HepG2 (cell line): Measurements from ENCODE around the gene PPA2. TPM values are rescaled to one million over a fixed set of nuclear protein-coding genes. Genes with fewer than 3 reads are reported as not detected.

Experiments used
- ATAC-seq: fragments of 200-7000 bp; cut with Tn5 transposase; 3 replicates; pipeline ENCODE4 v1.9.1; 2020; ENCODE audit warnings: mild to moderate bottlenecking, moderate library complexity
- BruUV-seq: library from RNA; stranded (reverse); fragments of 400-500 nt; replicated peaks from 2 replicates; lab custom pipeline; 2021; lab: Mats Ljungman, UMichigan
- CTCF ChIA-PET: fragments of 300-600 bp; formaldehyde crosslinking; extraction: SDS; loops from one replicate; lab custom pipeline; 2021; ENCODE audit warnings: low total read pairs, inconsistent platforms, low intra/inter-chr PET ratio; lab: Yijun Ruan, JAX
- POLR2A ChIA-PET: fragments of 350-600 bp; sonication (Branson Sonifier 250); formaldehyde crosslinking; loops from one replicate; lab custom pipeline; 2020; ENCODE audit warnings: antibody characterized with exemption, inconsistent platforms; lab: Yijun Ruan, JAX
- DNase-seq: peaks from one replicate; pipeline ENCODE4 v3.0.0-alpha.2; 2015; ENCODE audit warnings: low spot score
- FAIRE-seq: peaks from 3 replicates; lab custom pipeline; 2011; peaks lifted over from hg19 to GRCh38; lab: Jason Lieb, UNC
- H2AFZ ChIP-seq: one replicate; pipeline ENCODE4 v1.6.1; 2011; ENCODE audit warnings: low read length, inconsistent platforms
- H3K27ac ChIP-seq: fragments of 300-600 bp; 3 replicates; pipeline ENCODE4 v1.8.0; 2011; ENCODE audit warnings: mixed run types, mild to moderate bottlenecking, mixed read lengths, low read length, inconsistent platforms; ENCODE audit not compliant: insufficient read depth; ENCODE audit errors: extremely low read length
- H3K27me3 ChIP-seq, 2 experiments: fragments of 200-600 bp in 1 of 2; 2 replicates in 1 of 2; 3 replicates in 1 of 2; pipeline versions ENCODE4 v1.6.0 to v1.8.0; 2011; ENCODE audit warnings: low read length in 2 of 2, mild to moderate bottlenecking in 2 of 2, moderate library complexity in 2 of 2, inconsistent platforms in 1 of 2; ENCODE audit not compliant: insufficient read depth in 2 of 2, control insufficient read depth in 1 of 2
- H3K36me3 ChIP-seq, 2 experiments: fragments of 200-600 bp in 1 of 2; replicated peaks in 1 of 2; 2 replicates in 1 of 2; 3 replicates in 1 of 2; pipeline versions ENCODE4 v1.5.1 to v1.8.0; 2011; ENCODE audit warnings: low read length in 2 of 2, inconsistent platforms in 1 of 2; ENCODE audit not compliant: insufficient read depth in 2 of 2, control insufficient read depth in 1 of 2
- H3K4me1 ChIP-seq: 2 replicates; pipeline ENCODE4 v1.5.1; 2012; ENCODE audit warnings: low read length, inconsistent platforms; ENCODE audit not compliant: insufficient read depth
- H3K4me2 ChIP-seq: 2 replicates; pipeline ENCODE4 v1.6.0; 2011; ENCODE audit warnings: low read depth, low read length, inconsistent platforms
- H3K4me3 ChIP-seq, 3 experiments: fragments of 200-600 bp in 1 of 3; sonication (generic), shearing (Covaris generic) in 1 of 3; replicated peaks in 1 of 3; 2 replicates each; pipeline ENCODE4 v1.5.1; 2011 to 2016; ENCODE audit warnings: low read length in 3 of 3, inconsistent platforms in 2 of 3, low read depth in 2 of 3, mild to moderate bottlenecking in 2 of 3, control low read depth in 1 of 3, mixed read lengths in 1 of 3; ENCODE audit not compliant: insufficient read depth in 1 of 3
- H3K79me2 ChIP-seq: one replicate; pipeline ENCODE4 v1.6.1; 2011; ENCODE audit warnings: low read length, inconsistent platforms; ENCODE audit not compliant: insufficient read depth
- H3K9ac ChIP-seq: 2 replicates; pipeline ENCODE4 v1.6.0; 2011; ENCODE audit warnings: mild to moderate bottlenecking, low read depth, low read length, inconsistent platforms; ENCODE audit not compliant: insufficient read depth
- H3K9me3 ChIP-seq: 2 replicates; pipeline ENCODE4 v1.5.1; 2012; ENCODE audit warnings: mild to moderate bottlenecking, low read length
- H4K20me1 ChIP-seq: 2 replicates; pipeline ENCODE4 v1.6.0; 2011; ENCODE audit warnings: inconsistent platforms, mild to moderate bottlenecking, low read length, moderate library complexity; ENCODE audit not compliant: insufficient read depth
- KDM5A ChIP-seq: fragments of 200-600 bp; sonication (generic); IDR thresholded peaks from 2 replicates; pipeline ENCODE4 v1.7.0; 2018; ENCODE audit warnings: antibody characterized with exemption, mild to moderate bottlenecking, low read length, borderline replicate concordance
- NONO ChIP-seq, 2 experiments: fragments of 450-650 bp in 1 of 2; sonication (generic) in 1 of 2; formaldehyde crosslinking in 1 of 2; IDR thresholded peaks in 1 of 2; conservative IDR thresholded peaks in 1 of 2; 2 replicates each; pipeline versions ENCODE4 v1.6.1 to v1.8.0; 2017 to 2022; ENCODE audit warnings: mild to moderate bottlenecking in 1 of 2, missing genetic modification reagents in 1 of 2, moderate library complexity in 1 of 2
- NPAS2 ChIP-seq: sonication (generic); formaldehyde crosslinking; IDR thresholded peaks from 2 replicates; pipeline ENCODE4 v1.8.0; 2022; ENCODE audit warnings: mild to moderate bottlenecking, missing genetic modification reagents, borderline replicate concordance
- POLR2A ChIP-seq, 2 experiments: IDR thresholded peaks; 2 replicates each; pipeline ENCODE4 v1.6.1; 2011; ENCODE audit warnings: low read depth in 2 of 2, low read length in 2 of 2, mild to moderate bottlenecking in 1 of 2, moderate library complexity in 1 of 2; ENCODE audit not compliant: insufficient read depth in 1 of 2
- PPARG ChIP-seq: conservative IDR thresholded peaks from 2 replicates; pipeline ENCODE4 v1.6.1; 2016; ENCODE audit warnings: missing biosample characterization, missing genetic modification reagents
- PRMT3 ChIP-seq: sonication (generic); formaldehyde crosslinking; IDR thresholded peaks from 2 replicates; pipeline ENCODE4 v1.8.1; 2022; ENCODE audit warnings: low read depth, mild to moderate bottlenecking, moderate library complexity, missing genetic modification reagents, borderline replicate concordance
- SMC3 ChIP-seq: IDR thresholded peaks from 2 replicates; pipeline ENCODE4 v1.6.1; 2011; ENCODE audit warnings: low read length, improper control_type of control experiment
- SRSF4 ChIP-seq: fragments of 200-400 bp; formaldehyde crosslinking; IDR thresholded peaks from one replicate; pipeline ENCODE4 v1.6.1; 2018; ENCODE audit warnings: mild to moderate bottlenecking, low read depth, low read length, moderate library complexity; ENCODE audit not compliant: poor library complexity, severe bottlenecking
- YEATS4 ChIP-seq: sonication (generic); formaldehyde crosslinking; IDR thresholded peaks from 2 replicates; pipeline ENCODE4 v1.4.0; 2020; ENCODE audit warnings: missing genetic modification reagents, borderline replicate concordance
- ZMYM3 ChIP-seq: sonication (generic); formaldehyde crosslinking; IDR thresholded peaks from 2 replicates; pipeline ENCODE4 v1.5.1; 2020; ENCODE audit warnings: mild to moderate bottlenecking, missing genetic modification reagents
- ZNF549 ChIP-seq: sonication (generic); formaldehyde crosslinking; IDR thresholded peaks from 2 replicates; pipeline ENCODE4 v1.5.0; 2020; ENCODE audit warnings: missing genetic modification reagents
- ZNF605 ChIP-seq: sonication (generic); formaldehyde crosslinking; IDR thresholded peaks from 2 replicates; pipeline ENCODE4 v1.8.0; 2022; ENCODE audit warnings: mild to moderate bottlenecking, missing genetic modification reagents
- ZNF614 ChIP-seq: IDR thresholded peaks from 2 replicates; pipeline ENCODE4 v1.6.1; 2018; ENCODE audit warnings: missing biosample characterization, missing genetic modification reagents, inconsistent platforms, borderline replicate concordance
- WGBS: methylation state at CpG from one replicate; pipeline ENCODE4 v1.1.6; 2017; ENCODE audit warnings: low lambda C conversion rate; 5-methylcytosine and 5-hydroxymethylcytosine counted together
- in situ Hi-C: cut with HindIII; loops from 2 replicates; pipeline ENCODE4 v1.10.0; 2017; ENCODE audit warnings: low pct_unique_long_range_greater_than_20kb; ENCODE audit not compliant: extremely low pct_ligation_motif_present
- intact Hi-C: fragments of 100-400 bp; cut with micrococcal nuclease; formaldehyde crosslinking; loops from one replicate; pipeline ENCODE4 v1.10.0; 2022; ENCODE audit not compliant: unreplicated experiment
- polyA plus RNA-seq, 8 experiments: library from polyadenylated mRNA; depleted of rRNA in 3 of 8; stranded (reverse) in 7 of 8; unstranded in 1 of 8; fragments of >200 nt; fragmentation: Illumina TruSeq in 4 of 8; extraction: Trizol in 4 of 8; gene quantifications; 2 replicates each; pipeline versions ENCODE4 v1.2.1 to v1.2.3, GENCODE V29; 2011 to 2016; ENCODE audit warnings: low read depth in 4 of 8, missing spikeins in 1 of 8, mixed read lengths in 1 of 8; ENCODE audit not compliant: insufficient read depth in 1 of 8
- total RNA-seq, 5 experiments: library from RNA; depleted of rRNA; stranded (reverse); fragments of >200 nt; fragmentation: Illumina TruSeq; extraction: Trizol; gene quantifications; 2 replicates each; pipeline ENCODE4 v1.2.3, GENCODE V29; 2016; ENCODE audit warnings: low read depth in 1 of 5
- TF ChIP-seq, protein P1 (sequence below): sonication (generic); formaldehyde crosslinking; IDR thresholded peaks from 2 replicates; pipeline ENCODE4 v1.4.0; 2020; ENCODE audit warnings: mild to moderate bottlenecking, missing genetic modification reagents
- TF ChIP-seq, protein P2 (sequence below): sonication (generic); formaldehyde crosslinking; IDR thresholded peaks from 2 replicates; pipeline ENCODE4 v1.4.0; 2020; ENCODE audit warnings: mild to moderate bottlenecking, missing genetic modification reagents
- TF ChIP-seq, protein P3 (sequence below): sonication (generic); formaldehyde crosslinking; IDR thresholded peaks from 2 replicates; pipeline ENCODE4 v1.8.0; 2022; ENCODE audit warnings: mild to moderate bottlenecking, missing genetic modification reagents, borderline replicate concordance
- TF ChIP-seq, protein P4 (sequence below): sonication (generic); formaldehyde crosslinking; conservative IDR thresholded peaks from 2 replicates; pipeline ENCODE4 v1.8.0; 2022; ENCODE audit warnings: missing genetic modification reagents

The PPA2 gene
- total and polyA plus RNA-seq, 2 of the 13 experiments (the other 11 are each of a cell fraction or from before 2014, with no cell fraction given): 44.2 to 70.6 TPM

DNA sequence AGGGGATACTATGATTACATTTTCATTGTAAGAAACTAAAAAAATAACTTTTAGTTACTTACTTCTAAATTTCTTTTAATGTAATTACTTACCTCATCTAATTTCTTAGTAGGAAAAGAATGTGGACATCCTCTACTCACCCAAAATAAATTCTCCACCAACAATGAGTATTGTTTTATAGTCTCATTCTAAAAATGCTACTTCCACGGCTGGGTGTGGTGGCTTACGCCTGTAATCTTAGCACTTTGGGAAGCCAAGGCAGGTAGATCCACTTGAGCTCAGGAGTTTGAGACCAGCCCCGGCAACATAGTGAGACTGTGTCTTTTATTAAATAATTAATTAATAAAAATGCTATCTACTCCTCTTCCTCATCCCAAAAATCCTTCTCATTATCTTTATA, 99.8 kb downstream of the PPA2 start:
- Histone ChIP-seq H3K79me2 (no peaks in the 10 kb centered on the region), H3K27ac (no peak overlapping the region), H3K27me3 (no peaks in the 10 kb centered on the region), H2AFZ (no peak overlapping the region), H3K4me3 (no peak overlapping the region), H3K9ac (no peak overlapping the region), H3K4me1 (0 out of 2 replicates have a peak, but pooled peaks cover 5% of the 10 kb centered on the region), H3K4me2 (no peak overlapping the region), H3K9me3 (no peaks in the 10 kb centered on the region), H3K36me3 (no peaks in the 10 kb centered on the region), H4K20me1 (no peaks in the 10 kb centered on the region)
- intact Hi-C loops: no loop called here
- ChIA-PET CTCF (no interaction called here), POLR2A (no interaction called here)
- in situ Hi-C loops: no loop called here
- no TSS peak for BruUV-seq
- no peak for ATAC-seq
- WGBS: 93% methylated on average over 3 of the region's 3 CpGs
- no peak for FAIRE-seq
- no peak for DNase-seq
- TF ChIP-seq PRMT3 (no peak), NONO (IDR thresholded peaks at IDR 0.05) (no peak), NONO (CRISPR knock-in tag; conservative IDR thresholded peaks at IDR 0.05) (no peak), ZNF549 (CRISPR knock-in tag) (no peak), ZMYM3 (CRISPR knock-in tag) (no peak), POLR2A (IDR thresholded peaks at IDR 0.05; ENCODE audit: insufficient read depth in 1 of 2, low read depth in 2 of 2, low read length in 2 of 2) (no peak), ZNF614 (CRISPR knock-in tag) (no peak), ZNF605 (CRISPR knock-in tag) (no peak), YEATS4 (CRISPR knock-in tag) (no peak), KDM5A (no peak), PPARG (CRISPR knock-in tag) (no peak), SMC3 (no peak), SRSF4 (no peak), NPAS2 (CRISPR knock-in tag) (no peak)
- TF ChIP-seq, protein P1, sequence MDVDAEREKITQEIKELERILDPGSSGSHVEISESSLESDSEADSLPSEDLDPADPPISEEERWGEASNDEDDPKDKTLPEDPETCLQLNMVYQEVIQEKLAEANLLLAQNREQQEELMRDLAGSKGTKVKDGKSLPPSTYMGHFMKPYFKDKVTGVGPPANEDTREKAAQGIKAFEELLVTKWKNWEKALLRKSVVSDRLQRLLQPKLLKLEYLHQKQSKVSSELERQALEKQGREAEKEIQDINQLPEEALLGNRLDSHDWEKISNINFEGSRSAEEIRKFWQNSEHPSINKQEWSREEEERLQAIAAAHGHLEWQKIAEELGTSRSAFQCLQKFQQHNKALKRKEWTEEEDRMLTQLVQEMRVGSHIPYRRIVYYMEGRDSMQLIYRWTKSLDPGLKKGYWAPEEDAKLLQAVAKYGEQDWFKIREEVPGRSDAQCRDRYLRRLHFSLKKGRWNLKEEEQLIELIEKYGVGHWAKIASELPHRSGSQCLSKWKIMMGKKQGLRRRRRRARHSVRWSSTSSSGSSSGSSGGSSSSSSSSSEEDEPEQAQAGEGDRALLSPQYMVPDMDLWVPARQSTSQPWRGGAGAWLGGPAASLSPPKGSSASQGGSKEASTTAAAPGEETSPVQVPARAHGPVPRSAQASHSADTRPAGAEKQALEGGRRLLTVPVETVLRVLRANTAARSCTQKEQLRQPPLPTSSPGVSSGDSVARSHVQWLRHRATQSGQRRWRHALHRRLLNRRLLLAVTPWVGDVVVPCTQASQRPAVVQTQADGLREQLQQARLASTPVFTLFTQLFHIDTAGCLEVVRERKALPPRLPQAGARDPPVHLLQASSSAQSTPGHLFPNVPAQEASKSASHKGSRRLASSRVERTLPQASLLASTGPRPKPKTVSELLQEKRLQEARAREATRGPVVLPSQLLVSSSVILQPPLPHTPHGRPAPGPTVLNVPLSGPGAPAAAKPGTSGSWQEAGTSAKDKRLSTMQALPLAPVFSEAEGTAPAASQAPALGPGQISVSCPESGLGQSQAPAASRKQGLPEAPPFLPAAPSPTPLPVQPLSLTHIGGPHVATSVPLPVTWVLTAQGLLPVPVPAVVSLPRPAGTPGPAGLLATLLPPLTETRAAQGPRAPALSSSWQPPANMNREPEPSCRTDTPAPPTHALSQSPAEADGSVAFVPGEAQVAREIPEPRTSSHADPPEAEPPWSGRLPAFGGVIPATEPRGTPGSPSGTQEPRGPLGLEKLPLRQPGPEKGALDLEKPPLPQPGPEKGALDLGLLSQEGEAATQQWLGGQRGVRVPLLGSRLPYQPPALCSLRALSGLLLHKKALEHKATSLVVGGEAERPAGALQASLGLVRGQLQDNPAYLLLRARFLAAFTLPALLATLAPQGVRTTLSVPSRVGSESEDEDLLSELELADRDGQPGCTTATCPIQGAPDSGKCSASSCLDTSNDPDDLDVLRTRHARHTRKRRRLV (CRISPR knock-in tag): no peak
- TF ChIP-seq, protein P2, sequence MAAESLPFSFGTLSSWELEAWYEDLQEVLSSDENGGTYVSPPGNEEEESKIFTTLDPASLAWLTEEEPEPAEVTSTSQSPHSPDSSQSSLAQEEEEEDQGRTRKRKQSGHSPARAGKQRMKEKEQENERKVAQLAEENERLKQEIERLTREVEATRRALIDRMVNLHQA (CRISPR knock-in tag): no peak
- TF ChIP-seq, protein P3, sequence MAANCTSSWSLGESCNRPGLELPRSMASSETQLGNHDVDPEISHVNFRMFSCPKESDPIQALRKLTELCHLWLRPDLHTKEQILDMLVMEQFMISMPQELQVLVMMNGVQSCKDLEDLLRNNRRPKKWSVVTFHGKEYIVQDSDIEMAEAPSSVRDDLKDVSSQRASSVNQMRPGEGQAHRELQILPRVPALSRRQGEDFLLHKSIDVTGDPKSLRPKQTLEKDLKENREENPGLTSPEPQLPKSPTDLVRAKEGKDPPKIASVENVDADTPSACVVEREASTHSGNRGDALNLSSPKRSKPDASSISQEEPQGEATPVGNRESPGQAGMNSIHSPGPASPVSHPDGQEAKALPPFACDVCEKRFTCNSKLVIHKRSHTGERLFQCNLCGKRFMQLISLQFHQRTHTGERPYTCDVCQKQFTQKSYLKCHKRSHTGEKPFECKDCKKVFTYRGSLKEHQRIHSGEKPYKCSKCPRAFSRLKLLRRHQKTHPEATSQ (CRISPR knock-in tag): no peak
- TF ChIP-seq, protein P4, sequence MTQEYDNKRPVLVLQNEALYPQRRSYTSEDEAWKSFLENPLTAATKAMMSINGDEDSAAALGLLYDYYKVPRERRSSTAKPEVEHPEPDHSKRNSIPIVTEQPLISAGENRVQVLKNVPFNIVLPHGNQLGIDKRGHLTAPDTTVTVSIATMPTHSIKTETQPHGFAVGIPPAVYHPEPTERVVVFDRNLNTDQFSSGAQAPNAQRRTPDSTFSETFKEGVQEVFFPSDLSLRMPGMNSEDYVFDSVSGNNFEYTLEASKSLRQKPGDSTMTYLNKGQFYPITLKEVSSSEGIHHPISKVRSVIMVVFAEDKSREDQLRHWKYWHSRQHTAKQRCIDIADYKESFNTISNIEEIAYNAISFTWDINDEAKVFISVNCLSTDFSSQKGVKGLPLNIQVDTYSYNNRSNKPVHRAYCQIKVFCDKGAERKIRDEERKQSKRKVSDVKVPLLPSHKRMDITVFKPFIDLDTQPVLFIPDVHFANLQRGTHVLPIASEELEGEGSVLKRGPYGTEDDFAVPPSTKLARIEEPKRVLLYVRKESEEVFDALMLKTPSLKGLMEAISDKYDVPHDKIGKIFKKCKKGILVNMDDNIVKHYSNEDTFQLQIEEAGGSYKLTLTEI (CRISPR knock-in tag): no peak
